GM19328 (cell line): ENCODE results near the gene MAGEB16.

Source experiments
- ATAC-seq: cut with Tn5 transposase; IDR thresholded peaks from one replicate; pipeline ENCODE4 v1.9.1; 2021; ENCODE audit warnings: mild to moderate bottlenecking, moderate library complexity; ENCODE audit not compliant: unreplicated experiment

The MAGEB16 gene

GRCh38 chrX:35798042-35798441 is at the start of gene MAGEB16:
MAGEB16 (plus strand) TSS chrX:35798342; CDS start chrX:35802197, 3,855 bp downstream.
- no peak for ATAC-seq

- no peak for ATAC-seq
These were observed 24.1 kb upstream of the MAGEB16 start for GRCh38 chrX:35773958-35774564.

GRCh38 chrX:35785075-35785474 is 13.1 kb upstream of the MAGEB16 start:
- ATAC-seq = no peak

GRCh38 chrX:35786271-35786670 is 11.9 kb upstream of the MAGEB16 start:
- no peak for ATAC-seq

- no peak for ATAC-seq
These were observed 10.3 kb upstream of the MAGEB16 start for GRCh38 chrX:35787867-35788266.

GRCh38 chrX:35800474-35800873 is 2.3 kb downstream of the MAGEB16 start:
- no peak for ATAC-seq

GRCh38 chrX:35809781-35810180 is 11.6 kb downstream of the MAGEB16 start:
- no peak for ATAC-seq

GRCh38 chrX:35819241-35819640 is 21.1 kb downstream of the MAGEB16 start:
- ATAC-seq = no peak

GRCh38 chrX:35826503-35826902 is 28.4 kb downstream of the MAGEB16 start:
- no peak for ATAC-seq

- no peak for ATAC-seq
These were observed 31.4 kb downstream of the MAGEB16 start for GRCh38 chrX:35829501-35829900.

GRCh38 chrX:35841872-35842271 is 43.7 kb downstream of the MAGEB16 start:
- ATAC-seq = no peak

- no peak for ATAC-seq
These were observed 44.5 kb downstream of the MAGEB16 start for GRCh38 chrX:35842674-35843073.

GRCh38 chrX:35847736-35848135 is 49.6 kb downstream of the MAGEB16 start:
- ATAC-seq = no peak
